Esophagus (tissue), 2 donors: ENCODE results near the gene SMYD3. TPM values are rescaled to one million over a fixed set of nuclear protein-coding genes. Genes with fewer than 3 reads are reported as not detected.

ENCODE experiments used
- H3K27ac ChIP-seq, 2 donors: one replicate each; pipeline ENCODE4 v1.5.1; 2013; ENCODE audit warnings: low read depth in 2 of 2, mild to moderate bottlenecking in 2 of 2, inconsistent platforms in 1 of 2, low read length in 1 of 2, moderate library complexity in 1 of 2
- H3K27me3 ChIP-seq, 2 donors: one replicate each; pipeline ENCODE4 v1.6.1; 2013; ENCODE audit warnings: low read length in 2 of 2, control low read depth in 1 of 2, mild to moderate bottlenecking in 1 of 2; ENCODE audit not compliant: insufficient read depth in 2 of 2, control insufficient read depth in 1 of 2
- H3K36me3 ChIP-seq, 2 donors: one replicate each; pipeline ENCODE4 v1.6.1; 2013; ENCODE audit warnings: low read length in 1 of 2; ENCODE audit not compliant: control insufficient read depth in 2 of 2, insufficient read depth in 2 of 2
- H3K4me1 ChIP-seq, 2 donors: one replicate each; pipeline ENCODE4 v1.6.1; 2013; ENCODE audit warnings: low read length in 1 of 2; ENCODE audit not compliant: control insufficient read depth in 2 of 2, insufficient read depth in 2 of 2
- H3K4me3 ChIP-seq, 2 donors: one replicate each; pipeline ENCODE4 v1.5.1; 2013; ENCODE audit warnings: low read length in 2 of 2, mild to moderate bottlenecking in 2 of 2, low read depth in 1 of 2, moderate library complexity in 1 of 2
- H3K9me3 ChIP-seq, 2 donors: one replicate each; pipeline ENCODE4 v1.6.1; 2013; ENCODE audit warnings: mild to moderate bottlenecking in 2 of 2, low read depth in 1 of 2, low read length in 1 of 2, moderate library complexity in 1 of 2; ENCODE audit not compliant: control insufficient read depth in 2 of 2, insufficient read depth in 1 of 2
- WGBS, 2 donors: extraction: QIAGEN DNeasy Blood & Tissue Kit; methylation state at CpG; one replicate each; pipeline ENCODE4 v1.1.7; 2013; 5-methylcytosine and 5-hydroxymethylcytosine counted together
- polyA plus RNA-seq, 2 donors: library from polyadenylated mRNA; stranded (reverse); fragments of 200-250 nt; gene quantifications; one replicate each; pipeline ENCODE4 v1.2.3, GENCODE V29; 2013
- donor health status: healthy with polysubstance abuse.
- donor health status: Bipolar disorder and iron deficiency.

Gene SMYD3
- polyA plus RNA-seq, 2 donors = 5.0 to 5.7 TPM

GRCh38 chr1:246383239-246383589 is 123.9 kb downstream of the SMYD3 start:
- Histone ChIP-seq H3K4me1 (no peaks in the 10 kb centered on the region), H3K27ac (no peak overlapping the region), H3K9me3 (no peaks in the 10 kb centered on the region), H3K4me3 (no peak overlapping the region), H3K27me3 (no peaks in the 10 kb centered on the region), H3K36me3 (no peaks in the 10 kb centered on the region)
- 55 to 72% methylated on average over 1 of the region's 1 CpG for WGBS, 2 donors

- H3K9me3 ChIP-seq = no peaks in the 10 kb centered on the region
- 95 to 98% methylated on average over 3 of the region's 3 CpGs for WGBS, 2 donors
- H3K27ac ChIP-seq = no peak overlapping the region
- H3K36me3 ChIP-seq = no peaks in the 10 kb centered on the region
- H3K27me3 ChIP-seq = no peaks in the 10 kb centered on the region
- no peak overlapping the region for H3K4me3 ChIP-seq
- no peaks in the 10 kb centered on the region for H3K4me1 ChIP-seq
Observed at GRCh38 chr1:246382589-246383238, 124.4 kb downstream of the SMYD3 start.

- Histone ChIP-seq H3K27ac (no peak overlapping the region), H3K9me3 (no peaks in the 10 kb centered on the region), H3K4me3 (no peak overlapping the region), H3K27me3 (no peaks in the 10 kb centered on the region), H3K4me1 (no peaks in the 10 kb centered on the region), H3K36me3 (no peaks in the 10 kb centered on the region)
- WGBS, 2 donors = 97 to 100% methylated on average over 5 of the region's 5 CpGs
Observed at GRCh38 chr1:246381452-246381851, 125.6 kb downstream of the SMYD3 start.

GRCh38 chr1:246377625-246378153 is 129.4 kb downstream of the SMYD3 start:
- Histone ChIP-seq H3K9me3 (no peaks in the 10 kb centered on the region), H3K4me1 (no peaks in the 10 kb centered on the region), H3K4me3 (no peak overlapping the region), H3K27me3 (no peaks in the 10 kb centered on the region), H3K36me3 (no peaks in the 10 kb centered on the region), H3K27ac (no peak overlapping the region)
- 93 to 96% methylated on average over 5 of the region's 5 CpGs for WGBS, 2 donors

DNA sequence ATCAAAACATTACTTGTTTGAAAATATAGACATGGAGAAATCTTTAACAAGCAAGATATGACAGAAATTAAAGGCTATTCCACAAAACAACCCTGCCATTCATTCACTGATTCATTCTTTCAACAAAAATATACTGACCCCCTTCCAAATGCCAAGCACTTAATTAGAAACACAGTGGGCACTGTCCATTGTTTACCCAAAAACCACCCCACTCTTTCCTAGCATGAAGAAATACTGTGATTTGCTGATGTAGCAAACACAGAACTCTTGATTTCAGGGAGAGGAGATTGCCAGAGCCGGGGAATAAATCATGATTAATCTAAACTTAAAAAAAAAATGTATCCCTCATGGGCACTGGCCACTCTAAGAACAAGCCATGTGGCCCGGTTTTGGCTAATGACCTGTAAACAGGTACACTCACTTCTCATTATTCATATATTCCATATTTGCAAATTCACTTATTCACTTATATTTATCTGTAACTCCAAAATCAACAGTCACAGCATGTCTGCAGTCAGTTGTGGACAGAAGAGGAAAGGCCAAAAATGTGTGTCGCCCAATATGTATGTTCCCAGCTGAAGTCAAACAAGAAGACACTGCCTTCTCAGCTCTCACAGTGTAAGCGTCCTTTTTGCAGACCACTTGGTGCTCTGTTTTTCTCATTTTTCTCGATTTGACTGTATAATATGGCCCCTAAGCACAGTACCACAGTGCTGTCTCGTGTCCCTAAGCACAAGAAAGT is 133.1 kb downstream of the SMYD3 start:
- Histone ChIP-seq H3K4me1 (no peaks in the 10 kb centered on the region), H3K9me3 (no peaks in the 10 kb centered on the region), H3K36me3 (no peaks in the 10 kb centered on the region), H3K27ac (no peak overlapping the region), H3K4me3 (no peak overlapping the region), H3K27me3 (no peaks in the 10 kb centered on the region)
- WGBS, 2 donors = 90% methylated on average over 6 of the region's 6 CpGs

DNA sequence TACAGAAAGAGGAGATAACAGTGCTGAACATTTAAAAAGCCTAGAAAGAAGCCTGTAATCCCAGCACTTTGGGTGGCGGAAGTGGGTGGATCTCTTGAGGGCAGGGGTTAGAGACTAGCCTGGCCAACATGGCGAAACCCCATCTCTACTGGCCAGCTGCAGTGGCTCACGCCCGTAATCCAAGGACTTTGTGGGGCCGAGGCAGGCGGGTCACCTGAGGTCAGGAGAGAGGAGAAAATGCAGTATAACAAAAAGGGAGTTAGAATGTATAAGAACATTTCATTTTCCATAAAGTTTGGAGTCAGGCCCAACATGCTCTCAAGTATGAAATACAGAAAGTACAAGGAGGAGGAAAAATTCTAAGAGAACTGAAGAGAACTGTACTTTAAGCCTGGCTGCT is 134.5 kb downstream of the SMYD3 start:
- Histone ChIP-seq H3K27ac (no peak overlapping the region), H3K9me3 (no peaks in the 10 kb centered on the region), H3K4me3 (no peak overlapping the region), H3K4me1 (no peaks in the 10 kb centered on the region), H3K27me3 (no peaks in the 10 kb centered on the region), H3K36me3 (no peaks in the 10 kb centered on the region)
- 83% methylated on average over 6 of the region's 6 CpGs for WGBS, 2 donors

GRCh38 chr1:246367041-246367440 is 140.0 kb downstream of the SMYD3 start:
- H3K4me1 ChIP-seq = peaks cover 0 to 2% of the 10 kb centered on the region in 2 donors
- H3K4me3 ChIP-seq = no peak overlapping the region
- H3K9me3 ChIP-seq = no peaks in the 10 kb centered on the region
- H3K27me3 ChIP-seq = no peaks in the 10 kb centered on the region
- no peaks in the 10 kb centered on the region for H3K36me3 ChIP-seq
- WGBS, 2 donors = 89 to 91% methylated on average over 2 of the region's 2 CpGs
- H3K27ac ChIP-seq = no peak overlapping the region

DNA sequence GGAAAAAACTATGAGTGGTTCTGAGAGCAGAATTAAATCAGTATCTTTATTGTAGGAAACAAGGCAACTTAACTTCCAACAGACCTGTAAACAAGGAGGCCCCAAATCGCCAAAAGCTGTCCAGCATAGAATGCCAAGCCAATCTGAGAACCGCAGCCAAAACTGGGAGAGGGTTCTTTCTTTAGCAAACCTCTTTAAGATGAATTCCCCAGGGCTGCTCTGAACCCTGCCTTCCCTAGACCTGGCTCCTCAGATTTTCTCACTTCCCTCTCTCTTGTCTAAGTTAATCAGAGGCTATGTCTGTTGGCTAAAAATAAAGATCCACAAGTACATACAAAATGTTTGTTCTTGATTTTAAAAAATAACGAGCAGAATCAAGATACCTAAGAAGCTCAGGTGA is 141.4 kb downstream of the SMYD3 start:
- H3K36me3 ChIP-seq = no peaks in the 10 kb centered on the region
- 67 to 79% methylated on average over 3 of the region's 3 CpGs for WGBS, 2 donors
- H3K9me3 ChIP-seq = no peaks in the 10 kb centered on the region
- H3K27me3 ChIP-seq = no peaks in the 10 kb centered on the region
- H3K4me1 ChIP-seq = peaks cover 0 to 2% of the 10 kb centered on the region in 2 donors
- H3K4me3 ChIP-seq = no peak overlapping the region
- H3K27ac ChIP-seq = no peak overlapping the region

- Histone ChIP-seq H3K27ac (no peak overlapping the region), H3K9me3 (no peaks in the 10 kb centered on the region), H3K4me1 (peaks cover 0 to 2% of the 10 kb centered on the region in 2 donors), H3K36me3 (no peaks in the 10 kb centered on the region), H3K27me3 (no peaks in the 10 kb centered on the region), H3K4me3 (no peak overlapping the region)
- WGBS, 2 donors = 88% methylated on average over 6 of the region's 6 CpGs
Observed at GRCh38 chr1:246364415-246364941, 142.6 kb downstream of the SMYD3 start.
